DOHH2 (cell line): ENCODE data around the gene MAP2K5.
A peak's percentile ranks its signal among the peaks of the same experiment; 100 is the strongest.

Experiments used
- H3F3A ChIP-seq: fragments of 200-600 bp; sonication (generic), shearing (Covaris generic); 2 replicates; pipeline ENCODE4 v1.6.0; 2016; ENCODE audit warnings: antibody characterized with exemption, mild to moderate bottlenecking; ENCODE audit not compliant: control insufficient read depth, insufficient read depth
- H3K27ac ChIP-seq: fragments of 200-600 bp; sonication (generic); 2 replicates; pipeline ENCODE4 v1.5.1; 2014; ENCODE audit warnings: low read depth, mild to moderate bottlenecking, low read length, moderate library complexity
- H3K27me3 ChIP-seq: fragments of 200-600 bp; sonication (generic); 2 replicates; pipeline ENCODE4 v1.6.1; 2014; ENCODE audit warnings: mild to moderate bottlenecking, low read length, mixed read lengths; ENCODE audit not compliant: control insufficient read depth
- H3K36me3 ChIP-seq: fragments of 200-600 bp; sonication (generic); 2 replicates; pipeline ENCODE4 v1.6.1; 2014; ENCODE audit warnings: mild to moderate bottlenecking, low read length, moderate library complexity, mixed read lengths; ENCODE audit not compliant: control insufficient read depth
- H3K4me1 ChIP-seq: fragments of 200-600 bp; sonication (generic); 2 replicates; pipeline ENCODE4 v1.6.1; 2014; ENCODE audit warnings: mild to moderate bottlenecking, low read length, mixed read lengths; ENCODE audit not compliant: control insufficient read depth
- H3K4me2 ChIP-seq: fragments of 200-600 bp; sonication (generic); 2 replicates; pipeline ENCODE4 v1.6.0; 2014; ENCODE audit warnings: mild to moderate bottlenecking, low read length, moderate library complexity
- H3K4me3 ChIP-seq: fragments of 200-600 bp; sonication (generic); 2 replicates; pipeline ENCODE4 v1.5.1; 2014; ENCODE audit warnings: mild to moderate bottlenecking, low read length, mixed read lengths
- H3K79me2 ChIP-seq: fragments of 200-600 bp; sonication (generic); 2 replicates; pipeline ENCODE4 v1.6.1; 2014; ENCODE audit warnings: mild to moderate bottlenecking, low read length, mixed read lengths; ENCODE audit not compliant: control insufficient read depth
- H3K9me2 ChIP-seq: fragments of 200-600 bp; sonication (generic); replicated peaks from 2 replicates; pipeline ENCODE4 v1.6.1; 2014; ENCODE audit warnings: mild to moderate bottlenecking, low read length, mixed read lengths; ENCODE audit not compliant: control insufficient read depth
- H3K9me3 ChIP-seq: fragments of 200-600 bp; sonication (generic); 2 replicates; pipeline ENCODE4 v1.6.1; 2014; ENCODE audit warnings: antibody characterized with exemption, low read length, mixed read lengths; ENCODE audit not compliant: control insufficient read depth, insufficient read depth
- H4K20me1 ChIP-seq: fragments of 200-600 bp; sonication (generic); 2 replicates; pipeline ENCODE4 v1.6.0; 2014; ENCODE audit warnings: low read depth, mild to moderate bottlenecking, antibody characterized with exemption, low read length, moderate library complexity; ENCODE audit not compliant: control insufficient read depth, insufficient read depth
- EZH2phosphoT487 ChIP-seq: fragments of 200-600 bp; sonication (generic); IDR thresholded peaks from 2 replicates; pipeline ENCODE4 v1.6.1; 2017; ENCODE audit warnings: borderline replicate concordance, mild to moderate bottlenecking, antibody characterized with exemption, low read length, moderate library complexity, mixed read lengths
- TF ChIP-seq, protein P1 (sequence below): fragments of 200-600 bp; sonication (generic); IDR thresholded peaks from one replicate; pipeline ENCODE4 v1.5.1; 2014; ENCODE audit warnings: antibody characterized with exemption, mild to moderate bottlenecking, low read depth, low read length; ENCODE audit not compliant: poor library complexity, severe bottlenecking

MAP2K5 gene

GRCh38 chr15:67783303-67783702 is 240.8 kb downstream of the MAP2K5 start:
- no peak for TF ChIP-seq EZH2phosphoT487
- TF ChIP-seq, protein P1, sequence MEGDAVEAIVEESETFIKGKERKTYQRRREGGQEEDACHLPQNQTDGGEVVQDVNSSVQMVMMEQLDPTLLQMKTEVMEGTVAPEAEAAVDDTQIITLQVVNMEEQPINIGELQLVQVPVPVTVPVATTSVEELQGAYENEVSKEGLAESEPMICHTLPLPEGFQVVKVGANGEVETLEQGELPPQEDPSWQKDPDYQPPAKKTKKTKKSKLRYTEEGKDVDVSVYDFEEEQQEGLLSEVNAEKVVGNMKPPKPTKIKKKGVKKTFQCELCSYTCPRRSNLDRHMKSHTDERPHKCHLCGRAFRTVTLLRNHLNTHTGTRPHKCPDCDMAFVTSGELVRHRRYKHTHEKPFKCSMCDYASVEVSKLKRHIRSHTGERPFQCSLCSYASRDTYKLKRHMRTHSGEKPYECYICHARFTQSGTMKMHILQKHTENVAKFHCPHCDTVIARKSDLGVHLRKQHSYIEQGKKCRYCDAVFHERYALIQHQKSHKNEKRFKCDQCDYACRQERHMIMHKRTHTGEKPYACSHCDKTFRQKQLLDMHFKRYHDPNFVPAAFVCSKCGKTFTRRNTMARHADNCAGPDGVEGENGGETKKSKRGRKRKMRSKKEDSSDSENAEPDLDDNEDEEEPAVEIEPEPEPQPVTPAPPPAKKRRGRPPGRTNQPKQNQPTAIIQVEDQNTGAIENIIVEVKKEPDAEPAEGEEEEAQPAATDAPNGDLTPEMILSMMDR = peak; percentile 70
- Histone ChIP-seq H3K79me2 (peaks cover 3% of the 10 kb centered on the region; the same call in 1 of the 2 replicates), H3K36me3 (peaks cover 5% of the 10 kb centered on the region; the same call in 1 of the 2 replicates), H3K9me2 (no peaks in the 10 kb centered on the region), H3K9me3 (no peaks in the 10 kb centered on the region), H3K4me2 (peak overlapping the region; percentile 98), H4K20me1 (no peaks in the 10 kb centered on the region), H3K4me1 (peaks cover 90% of the 10 kb centered on the region), H3K4me3 (peak overlapping the region; percentile 79), H3F3A (peaks cover 30% of the 10 kb centered on the region), H3K27ac (peak overlapping the region; percentile 95), H3K27me3 (no peaks in the 10 kb centered on the region)

DNA sequence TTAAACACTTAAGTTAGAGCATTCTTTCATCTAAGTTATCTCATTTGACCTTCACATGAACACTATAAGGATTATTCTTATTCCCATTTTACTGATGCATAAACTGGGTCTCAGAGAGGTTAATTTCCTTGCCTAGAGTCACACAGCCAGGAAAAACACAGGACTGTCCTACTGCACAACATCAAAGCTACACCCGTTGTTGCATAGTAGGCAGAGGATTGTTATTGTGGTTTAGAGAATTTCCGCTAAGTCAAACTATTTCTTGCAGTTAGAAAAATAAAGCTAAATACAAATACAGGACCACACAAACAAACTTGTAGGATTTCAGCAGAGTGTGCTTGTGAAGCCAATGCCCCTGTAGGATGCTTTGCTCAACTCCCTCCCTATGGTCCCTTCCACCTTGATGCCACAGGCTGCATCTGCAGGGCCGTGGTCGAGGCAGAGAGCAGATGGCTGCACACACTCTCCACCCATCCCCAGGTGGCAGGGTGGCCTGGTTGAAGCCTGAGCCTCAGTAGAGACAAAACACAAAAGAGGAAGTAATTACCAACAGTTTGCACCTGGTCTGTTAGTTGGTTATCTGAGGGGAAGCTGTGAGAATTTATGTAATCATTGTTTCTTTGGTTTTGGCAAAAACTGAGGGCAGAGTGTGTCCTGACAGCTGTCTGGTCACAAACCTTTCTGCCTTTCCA is 241.7 kb downstream of the MAP2K5 start:
- H3K27me3 ChIP-seq = no peaks in the 10 kb centered on the region
- TF ChIP-seq EZH2phosphoT487 = no peak
- TF ChIP-seq, protein P1 = no peak
- H3K4me1 ChIP-seq = peaks cover 92% of the 10 kb centered on the region
- peak overlapping the region; percentile 79 for H3K4me3 ChIP-seq
- no peaks in the 10 kb centered on the region for H3K9me3 ChIP-seq
- peaks cover 5% of the 10 kb centered on the region; the same call in 1 of the 2 replicates for H3K36me3 ChIP-seq
- peaks cover 3% of the 10 kb centered on the region; the same call in 1 of the 2 replicates for H3K79me2 ChIP-seq
- H4K20me1 ChIP-seq = no peaks in the 10 kb centered on the region
- H3K27ac ChIP-seq = peak overlapping the region; percentile 95
- H3K9me2 ChIP-seq = no peaks in the 10 kb centered on the region
- peaks cover 30% of the 10 kb centered on the region for H3F3A ChIP-seq
- peak overlapping the region; percentile 98 for H3K4me2 ChIP-seq

- H3K4me1 ChIP-seq = peaks cover 85% of the 10 kb centered on the region
- no peaks in the 10 kb centered on the region for H3K27me3 ChIP-seq
- peaks cover 3% of the 10 kb centered on the region; the same call in 1 of the 2 replicates for H3K79me2 ChIP-seq
- peak overlapping the region; percentile 98 for H3K4me2 ChIP-seq
- peak overlapping the region; percentile 79 for H3K4me3 ChIP-seq
- no peaks in the 10 kb centered on the region for H3K9me2 ChIP-seq
- H3F3A ChIP-seq = peaks cover 30% of the 10 kb centered on the region
- H3K36me3 ChIP-seq = peaks cover 5% of the 10 kb centered on the region; the same call in 1 of the 2 replicates
- H3K9me3 ChIP-seq = no peaks in the 10 kb centered on the region
- TF ChIP-seq, protein P1 = no peak
- no peak for TF ChIP-seq EZH2phosphoT487
- H3K27ac ChIP-seq = peak overlapping the region; percentile 95
- H4K20me1 ChIP-seq = no peaks in the 10 kb centered on the region
Observed at GRCh38 chr15:67784856-67785430, 242.4 kb downstream of the MAP2K5 start.
